Measurements from ENCODE around the gene PAFAH1B2. TPM values are rescaled to one million over a fixed set of nuclear protein-coding genes. Genes with fewer than 3 reads are reported as not detected.

Gene PAFAH1B2
- total RNA-seq, 1 experiment from 2014 or later = 125 TPM

DNA sequence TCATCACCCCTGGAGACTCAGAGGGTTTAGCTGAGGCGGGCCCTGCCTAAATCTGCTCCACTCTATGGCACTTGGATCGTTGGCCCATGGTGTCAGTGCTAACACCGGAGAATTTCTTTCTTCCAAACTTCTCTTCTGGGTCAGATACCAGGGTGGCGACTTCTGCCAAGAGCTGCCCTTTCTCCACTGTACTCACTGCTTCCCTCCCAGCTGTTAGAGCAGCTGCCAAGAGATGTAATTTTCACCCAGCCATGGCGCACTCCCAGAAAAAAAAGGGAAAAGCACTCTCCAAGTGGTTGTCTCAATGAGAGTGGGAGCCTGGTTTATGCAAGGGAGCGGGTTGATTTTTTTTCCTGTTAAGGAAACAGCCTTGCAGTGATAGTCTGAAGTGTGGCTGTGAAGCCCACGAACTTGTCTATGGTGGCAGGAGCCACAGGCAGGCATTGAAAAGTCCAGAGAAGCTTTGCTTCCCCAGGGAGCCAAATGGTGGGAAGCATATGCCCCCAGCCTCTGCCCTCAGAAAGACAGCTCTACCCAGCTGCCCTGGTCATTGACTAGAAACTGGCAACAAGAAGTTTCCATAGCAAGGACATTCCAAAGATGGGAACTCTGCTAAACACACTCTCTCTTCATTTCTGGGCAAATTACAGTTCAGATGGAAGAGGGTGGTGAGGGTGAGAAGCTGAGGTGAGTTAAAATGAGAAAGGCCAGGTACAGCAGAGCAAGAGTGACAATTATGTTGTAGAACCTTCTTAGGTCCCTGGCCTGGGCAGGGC, 77.1 kb downstream of the PAFAH1B2 start:
- no peak for DNase-seq (ENCODE audit: low read depth)

DNA sequence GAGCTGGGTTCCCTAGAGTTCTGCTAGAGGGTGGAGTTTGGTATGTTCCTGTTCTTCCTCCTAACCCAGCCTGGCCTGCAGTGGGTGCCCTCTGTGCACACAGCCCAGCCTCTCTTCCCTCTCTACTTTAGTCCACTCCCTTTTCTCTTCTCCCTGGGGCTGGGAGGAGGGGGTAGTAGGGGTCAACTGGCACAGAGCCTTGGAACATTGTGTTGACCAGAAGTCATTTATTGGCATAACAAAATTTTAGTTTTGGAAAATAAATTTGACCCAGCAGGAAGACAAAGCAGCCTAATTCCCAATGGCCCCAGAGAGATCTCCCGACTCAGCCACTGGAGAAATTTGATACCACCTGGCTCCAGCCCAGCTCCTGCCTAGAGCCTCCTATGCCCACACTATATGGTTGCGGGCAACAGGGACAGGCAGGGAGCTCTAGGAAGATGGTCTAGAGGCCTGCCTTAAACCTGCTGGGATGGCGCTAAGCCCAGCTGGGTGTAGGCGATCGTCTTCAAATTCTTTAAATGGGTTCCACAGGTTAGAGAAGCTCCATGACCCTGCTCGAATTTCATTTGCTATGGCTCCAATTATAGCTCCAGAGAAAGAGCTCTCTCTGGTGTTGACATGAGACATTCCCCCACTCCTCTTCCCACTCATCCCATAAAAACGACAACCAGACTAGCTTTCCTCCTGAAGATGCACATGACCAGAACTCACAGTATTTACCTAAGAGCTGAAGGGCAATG, 77.9 kb downstream of the PAFAH1B2 start:
- peak; percentile 67 for DNase-seq (ENCODE audit: low read depth)

DNA sequence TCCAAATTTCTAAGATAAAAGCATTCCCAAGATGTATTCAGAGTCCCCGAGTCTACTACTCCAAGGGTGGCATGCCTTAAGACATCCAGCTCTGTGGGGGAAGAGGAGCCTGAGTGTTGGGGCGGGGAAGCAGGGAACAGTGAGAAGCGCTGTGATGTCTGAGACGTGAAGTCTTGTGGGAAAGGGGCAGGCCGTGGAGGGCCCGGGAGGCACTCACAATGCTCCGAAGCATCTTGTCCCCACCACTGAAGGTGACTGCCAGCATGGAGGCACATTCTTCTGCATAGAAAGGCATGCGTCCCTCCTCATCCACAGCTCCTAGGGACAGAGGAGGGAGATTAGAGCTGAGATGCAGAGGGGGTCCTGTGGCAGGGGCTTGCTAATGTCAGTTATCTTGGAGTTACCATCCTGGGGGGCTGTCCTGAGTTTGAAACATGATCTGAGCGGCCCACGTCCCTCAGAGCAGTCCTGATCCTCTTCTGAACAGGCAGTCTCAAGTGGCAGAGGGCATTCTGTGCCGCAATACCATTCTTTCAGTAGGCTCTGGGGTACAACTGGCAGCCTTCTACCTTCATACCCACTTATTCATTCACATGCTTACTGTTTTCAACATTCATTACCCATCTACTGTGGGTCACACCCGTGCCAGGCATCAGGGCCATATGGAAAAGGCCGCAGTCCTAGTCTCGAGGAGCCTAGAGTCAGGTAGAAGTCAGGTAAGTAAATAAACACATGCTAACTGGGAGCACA, 79.1 kb downstream of the PAFAH1B2 start:
- no peak for DNase-seq (ENCODE audit: low read depth)

DNA sequence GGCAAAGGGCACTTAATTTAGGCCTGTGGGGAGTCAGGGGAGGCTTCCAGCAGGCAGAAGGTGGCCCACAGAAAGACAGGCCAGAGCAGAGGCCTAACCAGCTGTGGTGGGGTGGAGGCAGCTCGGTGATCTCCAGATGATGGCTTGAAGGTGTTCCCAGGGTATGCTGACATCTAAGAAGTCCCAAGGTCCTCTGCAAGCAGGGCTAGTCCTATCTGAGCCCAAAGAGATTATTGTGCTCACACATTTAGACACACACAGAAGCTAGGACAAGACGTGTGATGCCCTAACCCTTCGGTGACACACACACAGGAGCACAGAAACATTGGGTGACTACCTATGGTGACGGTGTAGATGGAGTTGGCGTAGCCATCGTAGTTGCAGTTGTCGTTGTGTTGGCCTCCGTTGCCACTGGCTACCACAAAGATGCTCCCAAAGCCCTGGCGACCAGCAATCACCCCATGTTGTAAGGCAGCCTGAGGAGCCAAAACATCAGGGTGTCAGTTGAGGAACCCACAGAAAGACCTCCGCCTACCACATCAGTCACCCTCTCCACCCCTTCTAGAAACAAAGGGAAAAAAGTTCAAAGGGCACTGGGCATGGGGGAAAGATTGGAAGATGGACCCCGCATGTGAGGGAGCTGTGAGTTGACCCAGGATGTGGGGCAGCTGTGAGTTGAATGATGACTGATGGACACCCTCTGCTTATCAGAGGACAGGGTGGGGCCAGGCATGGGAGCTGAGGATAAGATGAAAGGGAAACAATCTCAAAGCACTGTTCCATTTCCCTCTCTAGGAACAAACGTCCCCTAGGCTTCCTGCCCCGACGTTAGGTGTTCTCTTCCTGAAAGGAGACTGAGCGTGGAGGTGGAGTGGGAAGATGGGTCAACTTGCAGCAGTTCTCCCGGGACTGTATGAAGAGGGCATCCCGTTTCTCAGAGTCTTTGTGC, 79.9 kb downstream of the PAFAH1B2 start:
- DNase-seq (ENCODE audit: low read depth) = no peak

DNA sequence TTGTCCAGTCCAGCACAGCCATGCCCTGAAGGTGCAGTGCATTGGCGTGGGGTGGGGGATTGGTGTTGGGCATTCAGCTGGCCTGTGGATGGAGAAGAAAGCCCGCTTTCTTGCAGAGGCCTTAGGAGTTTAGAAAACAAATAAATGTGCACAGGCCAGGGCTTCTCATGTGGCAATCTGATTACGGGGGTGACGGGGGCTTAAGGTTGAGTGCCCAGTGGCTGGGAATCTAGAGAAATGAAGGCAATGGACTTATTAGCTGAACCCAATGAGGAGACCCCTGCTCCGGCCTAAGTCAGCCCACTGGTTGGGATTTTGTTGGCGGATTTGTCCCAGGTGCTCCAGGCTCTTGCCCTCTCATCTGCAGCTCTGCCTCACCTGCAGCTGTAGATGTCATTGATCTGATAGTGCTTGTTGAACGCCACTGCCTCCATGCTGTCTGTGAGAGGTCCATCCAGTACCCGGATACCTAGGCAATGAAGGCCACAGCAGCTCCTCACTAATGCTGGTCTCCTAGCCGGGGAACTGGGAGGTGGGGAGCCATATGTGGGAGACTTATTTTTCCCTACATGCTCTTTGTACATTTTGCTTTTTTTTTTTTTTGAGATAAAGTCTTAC, 81.6 kb downstream of the PAFAH1B2 start:
- DNase-seq (ENCODE audit: low read depth) = no peak

Other genes starting within 250 kb of the PAFAH1B2 start
- 6.4 and 9.3 TPM in 2 replicates for gene SIK3, start 45.9 kb upstream of the PAFAH1B2 start, total RNA-seq (2014; rRNA removed; shearing (Covaris generic))
- gene SIDT2, start 34.5 kb downstream of the PAFAH1B2 start, total RNA-seq (2014; rRNA removed; shearing (Covaris generic)) = 9.5 and 13.0 TPM in 2 replicates
- 319 and 359 TPM in 2 replicates for gene TAGLN, start 55.1 kb downstream of the PAFAH1B2 start, total RNA-seq (2014; rRNA removed; shearing (Covaris generic))
- 31.4 and 33.0 TPM in 2 replicates for gene PCSK7, start 87.8 kb downstream of the PAFAH1B2 start, total RNA-seq (2014; rRNA removed; shearing (Covaris generic))
- gene RNF214, start 88.4 kb downstream of the PAFAH1B2 start, total RNA-seq (2014; rRNA removed; shearing (Covaris generic)) = 7.1 and 7.2 TPM in 2 replicates
- gene BACE1-AS, start 147.1 kb downstream of the PAFAH1B2 start, total RNA-seq (2014; rRNA removed; shearing (Covaris generic)) = 1.7 and 6.8 TPM in 2 replicates
- 27.5 and 32.3 TPM in 2 replicates for gene BACE1, start 172.0 kb downstream of the PAFAH1B2 start, total RNA-seq (2014; rRNA removed; shearing (Covaris generic))
- 20.7 and 30.1 TPM in 2 replicates for gene CEP164, start 183.6 kb downstream of the PAFAH1B2 start, total RNA-seq (2014; rRNA removed; shearing (Covaris generic))

All from RPMI7951 (cell line).